Measurements from ENCODE around the gene QRICH1.

The QRICH1 gene

GRCh38 chr3:48984663-48985062 lies 109.2 kb downstream of the QRICH1 start:
- no peak overlapping the region for H3K27ac ChIP-seq
- no peak for DNase-seq
- H3K9me3 ChIP-seq, result no peaks in the 10 kb centered on the region
- intact Hi-C loops (cut with DNase I; ENCODE audit: low total_unique reads), result loop anchor here (5.0 kb wide), 1 partner anchor 38 kb away; the partner anchor contains the start of gene NDUFAF3
- peaks cover 0 to 16% (median 11%) of the 10 kb centered on the region in 4 donors for H3K4me1 ChIP-seq
- peaks cover 33 to 70% (median 66%) of the 10 kb centered on the region in 3 donors for H3K36me3 ChIP-seq
- no peak for TF ChIP-seq CTCF (IDR thresholded peaks at IDR 0.05)
- H3K4me3 ChIP-seq, result no peak overlapping the region
- H3K27me3 ChIP-seq, result no peaks in the 10 kb centered on the region

GRCh38 chr3:48983096-48983495 lies 110.8 kb downstream of the QRICH1 start:
- H3K9me3 ChIP-seq, result no peaks in the 10 kb centered on the region
- H3K27ac ChIP-seq, result no peak overlapping the region
- no peak overlapping the region for H3K4me3 ChIP-seq
- DNase-seq, result no peak
- no peak for TF ChIP-seq CTCF (IDR thresholded peaks at IDR 0.05)
- no peaks in the 10 kb centered on the region for H3K27me3 ChIP-seq
- H3K36me3 ChIP-seq, result peaks cover 46 to 83% (median 79%) of the 10 kb centered on the region in 3 donors
- peaks cover 0 to 2% (median 1%) of the 10 kb centered on the region in 4 donors for H3K4me1 ChIP-seq
- intact Hi-C loops (cut with DNase I; ENCODE audit: low total_unique reads), result no loop called here

GRCh38 chr3:48982686-48983085 lies 111.2 kb downstream of the QRICH1 start:
- DNase-seq, result no peak
- Histone ChIP-seq H3K9me3 (no peaks in the 10 kb centered on the region), H3K27ac (no peak overlapping the region), H3K27me3 (no peaks in the 10 kb centered on the region), H3K4me3 (no peak overlapping the region), H3K4me1 (no peaks in the 10 kb centered on the region), H3K36me3 (peaks cover 50 to 87% (median 83%) of the 10 kb centered on the region in 3 donors)
- intact Hi-C loops (cut with DNase I; ENCODE audit: low total_unique reads), result no loop called here
- no peak for TF ChIP-seq CTCF (IDR thresholded peaks at IDR 0.05)

GRCh38 chr3:48982016-48982415 lies 111.9 kb downstream of the QRICH1 start:
- intact Hi-C loops (cut with DNase I; ENCODE audit: low total_unique reads), result no loop called here
- Histone ChIP-seq H3K4me1 (no peaks in the 10 kb centered on the region), H3K4me3 (no peak overlapping the region), H3K36me3 (peaks cover 57 to 93% (median 89%) of the 10 kb centered on the region in 3 donors), H3K27ac (no peak overlapping the region), H3K9me3 (no peaks in the 10 kb centered on the region), H3K27me3 (no peaks in the 10 kb centered on the region)
- DNase-seq, result no peak
- no peak for TF ChIP-seq CTCF (IDR thresholded peaks at IDR 0.05)

- Histone ChIP-seq H3K4me1 (no peaks in the 10 kb centered on the region), H3K36me3 (peaks cover 74 to 97% (median 94%) of the 10 kb centered on the region in 3 donors), H3K4me3 (no peak overlapping the region), H3K27me3 (no peaks in the 10 kb centered on the region), H3K9me3 (no peaks in the 10 kb centered on the region), H3K27ac (no peak overlapping the region)
- no peak for DNase-seq
- intact Hi-C loops (cut with DNase I; ENCODE audit: low total_unique reads), result no loop called here
- no peak for TF ChIP-seq CTCF (IDR thresholded peaks at IDR 0.05)
Measured at GRCh38 chr3:48980295-48980694, 113.6 kb downstream of the QRICH1 start.
